ENCODE measurements around the gene NACAD. TPM values are rescaled to one million over a fixed set of nuclear protein-coding genes. Genes with fewer than 3 reads are reported as not detected.
"Not testable (repeated sequence)": the region's sequence is repeated elsewhere in the genome, so short reads cannot be mapped to it uniquely, and the experiment has no call there.

The NACAD gene
- total RNA-seq, 2 donors from 2014 or later, result 0.71 to 1.3 TPM

DNA sequence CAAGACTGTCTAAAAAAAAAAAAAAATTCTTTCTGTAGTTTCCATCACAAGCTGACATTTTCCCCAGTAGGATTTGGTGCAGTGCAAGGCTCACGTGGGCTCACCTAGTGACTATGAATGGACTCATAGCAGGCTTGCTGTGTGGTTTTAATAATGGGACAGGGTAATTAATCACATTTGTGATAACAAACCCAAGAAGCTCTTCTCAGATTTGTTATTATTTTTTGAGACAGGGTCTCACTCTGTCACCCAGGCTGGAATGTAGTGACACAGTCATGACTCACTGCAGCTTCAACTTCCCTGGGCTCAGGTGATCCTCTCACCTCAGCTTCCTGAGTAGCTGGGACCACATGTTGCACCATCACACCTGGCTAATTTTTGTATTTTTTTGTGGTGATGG is 40.0 kb downstream of the NACAD start:
- H3K4me1 Mint-ChIP-seq, result peaks cover 15% of the 10 kb centered on the region
- peak; percentile 64 for ATAC-seq (replicated peaks)
- no peaks in the 10 kb centered on the region for H3K9me3 Mint-ChIP-seq
- H3K4me3 Mint-ChIP-seq, result no peak overlapping the region
- H3K36me3 Mint-ChIP-seq (ENCODE audit: low read depth), result peaks cover 83% of the 10 kb centered on the region
- no peaks in the 10 kb centered on the region for H3K27me3 Mint-ChIP-seq
- H3K27ac Mint-ChIP-seq, result peak overlapping the region; percentile 74

DNA sequence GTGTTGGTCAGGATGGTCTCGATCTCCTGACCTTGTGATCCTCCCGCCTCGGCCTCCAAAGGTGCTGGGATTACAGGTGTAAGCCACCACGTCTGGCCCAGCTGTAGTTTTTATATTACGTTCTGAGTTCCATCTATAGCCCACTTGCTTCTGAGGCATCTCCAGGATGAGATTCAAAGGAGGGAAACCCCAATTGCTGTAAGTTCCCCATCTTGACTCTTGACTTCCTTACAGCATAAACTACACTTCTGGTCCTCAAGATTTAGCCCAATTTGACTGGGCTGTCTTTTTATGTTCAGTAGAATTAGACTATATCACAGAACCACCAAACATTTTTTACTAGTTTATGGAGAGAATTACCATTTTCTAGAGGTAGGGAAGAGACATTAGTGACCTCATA is 44.4 kb downstream of the NACAD start:
- Mint-ChIP-seq H3K4me1 (peaks cover 12% of the 10 kb centered on the region), H3K27ac (peak overlapping the region; percentile 31), H3K9me3 (no peaks in the 10 kb centered on the region), H3K27me3 (no peaks in the 10 kb centered on the region), H3K36me3 (ENCODE audit: low read depth) (peaks cover 93% of the 10 kb centered on the region), H3K4me3 (no peak overlapping the region)
- no peak for ATAC-seq (replicated peaks)

- Mint-ChIP-seq H3K4me1 (peaks cover 40% of the 10 kb centered on the region), H3K27ac (peak overlapping the region; percentile 82), H3K27me3 (no peaks in the 10 kb centered on the region), H3K36me3 (ENCODE audit: low read depth) (peaks cover 77% of the 10 kb centered on the region), H3K9me3 (no peaks in the 10 kb centered on the region), H3K4me3 (no peak overlapping the region)
- ATAC-seq (replicated peaks), result no peak
These were observed 49.7 kb downstream of the NACAD start for GRCh38 chr7:45039106-45039505.

- H3K27ac Mint-ChIP-seq, result peak overlapping the region; percentile 82
- H3K9me3 Mint-ChIP-seq, result no peaks in the 10 kb centered on the region
- peaks cover 48% of the 10 kb centered on the region for H3K4me1 Mint-ChIP-seq
- peak overlapping the region; percentile 76 for H3K4me3 Mint-ChIP-seq
- H3K36me3 Mint-ChIP-seq (ENCODE audit: low read depth), result peaks cover 72% of the 10 kb centered on the region
- H3K27me3 Mint-ChIP-seq, result no peaks in the 10 kb centered on the region
- no peak for ATAC-seq (replicated peaks)
These were observed 50.9 kb downstream of the NACAD start for GRCh38 chr7:45037876-45038275.

GRCh38 chr7:45036796-45037195 is 52.0 kb downstream of the NACAD start:
- peak overlapping the region; percentile 76 for H3K4me3 Mint-ChIP-seq
- peak overlapping the region; percentile 80 for H3K27ac Mint-ChIP-seq
- no peaks in the 10 kb centered on the region for H3K9me3 Mint-ChIP-seq
- H3K36me3 Mint-ChIP-seq (ENCODE audit: low read depth), result peaks cover 71% of the 10 kb centered on the region
- H3K4me1 Mint-ChIP-seq, result peaks cover 51% of the 10 kb centered on the region
- H3K27me3 Mint-ChIP-seq, result no peaks in the 10 kb centered on the region
- peak; percentile 80 for ATAC-seq (replicated peaks)

GRCh38 chr7:45036317-45036716 is 52.5 kb downstream of the NACAD start:
- Mint-ChIP-seq H3K27me3 (no peaks in the 10 kb centered on the region), H3K9me3 (no peaks in the 10 kb centered on the region), H3K4me3 (peak overlapping the region; percentile 76), H3K36me3 (ENCODE audit: low read depth) (peaks cover 69% of the 10 kb centered on the region), H3K27ac (peak overlapping the region; percentile 80), H3K4me1 (peaks cover 51% of the 10 kb centered on the region)
- ATAC-seq (replicated peaks), result no peak

- Mint-ChIP-seq H3K9me3 (no peaks in the 10 kb centered on the region), H3K36me3 (ENCODE audit: low read depth) (peaks cover 64% of the 10 kb centered on the region), H3K4me3 (peak overlapping the region; percentile 76), H3K4me1 (peaks cover 49% of the 10 kb centered on the region), H3K27me3 (no peaks in the 10 kb centered on the region), H3K27ac (peak overlapping the region; percentile 80)
- ATAC-seq (replicated peaks), result no peak
These were observed 52.9 kb downstream of the NACAD start for GRCh38 chr7:45035893-45036292.

DNA sequence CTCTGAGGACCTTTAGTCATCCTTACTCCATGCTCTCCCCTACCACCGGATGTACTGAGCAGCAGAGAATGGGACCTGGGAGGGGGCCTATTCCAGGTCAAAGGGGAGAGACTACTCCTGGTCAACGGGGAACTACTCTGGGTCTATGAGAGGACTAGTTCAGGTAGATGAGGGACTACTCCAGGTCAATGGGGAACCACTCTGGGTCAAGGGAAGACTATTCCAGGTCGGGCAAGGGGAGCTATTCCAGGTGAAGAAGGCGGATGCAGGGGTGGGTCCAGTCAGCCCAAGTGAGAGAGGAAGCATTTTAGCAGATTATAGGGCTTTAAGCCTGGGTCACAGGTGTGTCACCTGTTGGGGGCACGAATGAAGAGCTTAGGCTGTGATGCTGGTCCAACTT is 53.4 kb downstream of the NACAD start:
- Mint-ChIP-seq H3K27ac (peak overlapping the region; percentile 80), H3K4me3 (peak overlapping the region; percentile 76), H3K9me3 (no peaks in the 10 kb centered on the region), H3K4me1 (peaks cover 45% of the 10 kb centered on the region), H3K36me3 (ENCODE audit: low read depth) (peaks cover 60% of the 10 kb centered on the region), H3K27me3 (no peaks in the 10 kb centered on the region)
- no peak for ATAC-seq (replicated peaks)

- H3K27me3 Mint-ChIP-seq; H3K27ac Mint-ChIP-seq; ATAC-seq (replicated peaks); H3K9me3 Mint-ChIP-seq: not testable (repeated sequence)
- H3K36me3 Mint-ChIP-seq (ENCODE audit: low read depth), result peaks cover 60% of the 10 kb centered on the region
- H3K4me1 Mint-ChIP-seq, result peaks cover 50% of the 10 kb centered on the region
- peak overlapping the region; percentile 76 for H3K4me3 Mint-ChIP-seq
These were observed 54.1 kb downstream of the NACAD start for GRCh38 chr7:45034710-45035109.

DNA sequence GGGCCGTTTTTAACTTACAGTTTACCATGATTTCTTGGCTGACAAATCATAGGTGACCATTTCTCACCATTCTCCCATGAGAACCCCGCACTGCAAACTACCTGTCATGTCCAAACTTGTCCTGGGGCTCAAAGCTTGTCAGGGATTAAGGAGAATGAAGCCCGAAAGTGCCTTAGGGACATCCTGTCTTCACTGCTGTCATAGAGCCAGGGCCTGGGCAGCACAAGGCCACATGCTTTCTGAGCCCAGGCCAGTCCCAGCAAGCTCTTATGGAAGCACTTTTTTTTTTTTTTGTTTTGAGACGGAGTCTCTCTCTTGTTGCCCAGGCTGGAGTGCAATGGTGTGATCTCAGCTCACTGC is 54.9 kb downstream of the NACAD start:
- ATAC-seq (replicated peaks), result no peak
- Mint-ChIP-seq H3K36me3 (ENCODE audit: low read depth) (peaks cover 60% of the 10 kb centered on the region), H3K27me3 (no peaks in the 10 kb centered on the region), H3K9me3 (no peaks in the 10 kb centered on the region), H3K4me3 (peak overlapping the region; percentile 59), H3K27ac (peak overlapping the region; percentile 76), H3K4me1 (peaks cover 51% of the 10 kb centered on the region)

- Mint-ChIP-seq H3K4me3 (peak overlapping the region; percentile 59), H3K36me3 (ENCODE audit: low read depth) (peaks cover 60% of the 10 kb centered on the region), H3K27me3 (no peaks in the 10 kb centered on the region)
These were observed 55.4 kb downstream of the NACAD start for GRCh38 chr7:45033261-45033930.

DNA sequence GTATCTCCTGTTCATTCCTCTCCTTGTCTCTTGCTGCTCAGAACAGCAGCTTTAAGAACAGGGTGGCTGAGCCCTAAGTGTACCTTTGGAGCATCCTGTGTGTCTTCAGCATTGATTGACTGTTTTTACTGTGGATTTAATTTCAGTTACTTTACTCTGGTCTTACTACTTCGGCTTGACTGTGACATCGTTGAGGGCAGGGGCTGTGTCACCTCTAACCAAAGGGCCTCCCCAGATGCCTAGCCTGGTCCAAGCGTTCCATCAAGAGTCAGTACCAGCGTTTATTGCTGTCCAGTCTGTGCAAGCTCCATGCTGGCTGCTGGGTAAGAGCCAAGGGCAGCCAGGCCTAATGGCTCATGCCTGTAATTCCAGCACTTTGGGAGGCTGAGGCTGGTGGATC is 56.3 kb downstream of the NACAD start:
- peaks cover 62% of the 10 kb centered on the region for H3K4me1 Mint-ChIP-seq
- peak overlapping the region; percentile 59 for H3K4me3 Mint-ChIP-seq
- peaks cover 3% of the 10 kb centered on the region for H3K9me3 Mint-ChIP-seq
- H3K36me3 Mint-ChIP-seq (ENCODE audit: low read depth), result peaks cover 61% of the 10 kb centered on the region
- ATAC-seq (replicated peaks), result no peak
- peak overlapping the region; percentile 76 for H3K27ac Mint-ChIP-seq
- no peaks in the 10 kb centered on the region for H3K27me3 Mint-ChIP-seq

More at GRCh38 chr7:45033261-45033930, 55.4 kb downstream of the NACAD start:
- H3K9me3 Mint-ChIP-seq, result no peaks in the 10 kb centered on the region
- H3K4me1 Mint-ChIP-seq, result peaks cover 53% of the 10 kb centered on the region
- ATAC-seq (replicated peaks), result peak; percentile 67
- H3K27ac Mint-ChIP-seq, result peak overlapping the region; percentile 76

GRCh38 chr7:45031829-45032228 is 56.9 kb downstream of the NACAD start:
- H3K27ac Mint-ChIP-seq, result peak overlapping the region; percentile 76
- H3K4me1 Mint-ChIP-seq, result peaks cover 66% of the 10 kb centered on the region
- H3K36me3 Mint-ChIP-seq (ENCODE audit: low read depth), result peaks cover 63% of the 10 kb centered on the region
- H3K9me3 Mint-ChIP-seq, result peaks cover 5% of the 10 kb centered on the region
- peak overlapping the region; percentile 59 for H3K4me3 Mint-ChIP-seq
- ATAC-seq (replicated peaks), result no peak
- no peaks in the 10 kb centered on the region for H3K27me3 Mint-ChIP-seq

Measured in activated T-helper 17 cell treated with anti-CD3 and anti-CD28 coated beads, Interleukin-2, amount 50 U/mL, for 72 hours (primary cell).